ENCODE results near the gene CPNE7.
A peak's percentile ranks its signal among the peaks of the same experiment; 100 is the strongest.

CPNE7 gene

GRCh38 chr16:89545831-89546574, 29.6 kb upstream of the CPNE7 start:
- H3K4me3 Mint-ChIP-seq, result no peak overlapping the region
- H3K27me3 Mint-ChIP-seq, result no peaks in the 10 kb centered on the region
- DNase-seq (no peak), ATAC-seq (no peak)
- H3K27ac Mint-ChIP-seq, result no peak overlapping the region
- no peaks in the 10 kb centered on the region for H3K9me3 Mint-ChIP-seq
- peaks cover 32% of the 10 kb centered on the region for H3K4me1 Mint-ChIP-seq

GRCh38 chr16:89546781-89547180, 28.8 kb upstream of the CPNE7 start:
- Mint-ChIP-seq H3K27ac (no peak overlapping the region), H3K4me1 (peaks cover 34% of the 10 kb centered on the region), H3K4me3 (no peak overlapping the region), H3K9me3 (no peaks in the 10 kb centered on the region), H3K27me3 (no peaks in the 10 kb centered on the region)
- ATAC-seq, result no peak
- no peak for DNase-seq

GRCh38 chr16:89547291-89547690, 28.3 kb upstream of the CPNE7 start:
- Mint-ChIP-seq H3K9me3 (no peaks in the 10 kb centered on the region), H3K27ac (peak overlapping the region in 1 of 2 donors; percentile 46), H3K27me3 (no peaks in the 10 kb centered on the region), H3K4me1 (peaks cover 34% of the 10 kb centered on the region), H3K4me3 (no peak overlapping the region)
- DNase-seq (no peak), ATAC-seq (no peak)

GRCh38 chr16:89547860-89548259, 27.7 kb upstream of the CPNE7 start:
- DNase-seq, result no peak
- ATAC-seq, result no peak
- Mint-ChIP-seq H3K27me3 (no peaks in the 10 kb centered on the region), H3K27ac (peak overlapping the region; percentile 71 to 76), H3K4me1 (peaks cover 34% of the 10 kb centered on the region), H3K4me3 (peak overlapping the region; percentile 10 to 39), H3K9me3 (no peaks in the 10 kb centered on the region)

- H3K4me3 Mint-ChIP-seq, result peak overlapping the region; percentile 58 to 65
- peaks cover 34% of the 10 kb centered on the region for H3K4me1 Mint-ChIP-seq
- H3K27me3 Mint-ChIP-seq, result no peaks in the 10 kb centered on the region
- H3K9me3 Mint-ChIP-seq, result no peaks in the 10 kb centered on the region
- peak; percentile 71 for ATAC-seq
- peak overlapping the region; percentile 92 to 93 for H3K27ac Mint-ChIP-seq
- no peak for DNase-seq
These were observed 27.1 kb upstream of the CPNE7 start for GRCh38 chr16:89548344-89549006.

GRCh38 chr16:89549007-89549700, 26.4 kb upstream of the CPNE7 start:
- Mint-ChIP-seq H3K27ac (peak overlapping the region; percentile 92 to 93), H3K9me3 (no peaks in the 10 kb centered on the region), H3K4me3 (peak overlapping the region; percentile 58 to 65), H3K27me3 (no peaks in the 10 kb centered on the region), H3K4me1 (peaks cover 34% of the 10 kb centered on the region)
- DNase-seq (peak; percentile 11 to 31), ATAC-seq (peak; percentile 94)

- no peak for ATAC-seq
- Mint-ChIP-seq H3K27ac (peak overlapping the region in 1 of 2 donors; percentile 48), H3K9me3 (no peaks in the 10 kb centered on the region), H3K4me1 (peaks cover 34% of the 10 kb centered on the region), H3K4me3 (no peak overlapping the region), H3K27me3 (no peaks in the 10 kb centered on the region)
- no peak for DNase-seq
These were observed 25.0 kb upstream of the CPNE7 start for GRCh38 chr16:89550421-89551007.

GRCh38 chr16:89552329-89552728, 23.2 kb upstream of the CPNE7 start:
- Mint-ChIP-seq H3K27me3 (no peaks in the 10 kb centered on the region), H3K4me1 (peaks cover 42% of the 10 kb centered on the region), H3K9me3 (no peaks in the 10 kb centered on the region), H3K27ac (peak overlapping the region in 1 of 2 donors; percentile 56), H3K4me3 (no peak overlapping the region)
- no peak for ATAC-seq
- no peak for DNase-seq

GRCh38 chr16:89552913-89553312, 22.6 kb upstream of the CPNE7 start:
- DNase-seq, result no peak
- Mint-ChIP-seq H3K27ac (no peak overlapping the region), H3K9me3 (no peaks in the 10 kb centered on the region), H3K4me3 (no peak overlapping the region), H3K4me1 (peaks cover 46% of the 10 kb centered on the region), H3K27me3 (no peaks in the 10 kb centered on the region)
- ATAC-seq, result no peak

GRCh38 chr16:89553733-89554132, 21.8 kb upstream of the CPNE7 start:
- no peak overlapping the region for H3K4me3 Mint-ChIP-seq
- DNase-seq, result no peak
- no peaks in the 10 kb centered on the region for H3K27me3 Mint-ChIP-seq
- no peak for ATAC-seq
- H3K4me1 Mint-ChIP-seq, result peaks cover 41% of the 10 kb centered on the region
- no peaks in the 10 kb centered on the region for H3K9me3 Mint-ChIP-seq
- no peak overlapping the region for H3K27ac Mint-ChIP-seq

- no peaks in the 10 kb centered on the region for H3K27me3 Mint-ChIP-seq
- no peaks in the 10 kb centered on the region for H3K9me3 Mint-ChIP-seq
- DNase-seq (no peak), ATAC-seq (no peak)
- H3K27ac Mint-ChIP-seq, result no peak overlapping the region
- peaks cover 38% of the 10 kb centered on the region for H3K4me1 Mint-ChIP-seq
- H3K4me3 Mint-ChIP-seq, result no peak overlapping the region
These were observed 21.2 kb upstream of the CPNE7 start for GRCh38 chr16:89554343-89554742.

GRCh38 chr16:89555265-89555664, 20.3 kb upstream of the CPNE7 start:
- DNase-seq (no peak), ATAC-seq (no peak)
- Mint-ChIP-seq H3K27me3 (no peaks in the 10 kb centered on the region), H3K4me1 (peaks cover 35% of the 10 kb centered on the region), H3K27ac (no peak overlapping the region), H3K4me3 (no peak overlapping the region), H3K9me3 (no peaks in the 10 kb centered on the region)

GRCh38 chr16:89555780-89556179, 19.8 kb upstream of the CPNE7 start:
- Mint-ChIP-seq H3K4me3 (no peak overlapping the region), H3K9me3 (no peaks in the 10 kb centered on the region), H3K4me1 (peaks cover 30% of the 10 kb centered on the region), H3K27me3 (no peaks in the 10 kb centered on the region), H3K27ac (no peak overlapping the region)
- no peak for DNase-seq
- no peak for ATAC-seq

- Mint-ChIP-seq H3K27me3 (no peaks in the 10 kb centered on the region), H3K4me3 (no peak overlapping the region), H3K27ac (peak overlapping the region in 1 of 2 donors; percentile 48), H3K4me1 (peaks cover 33% of the 10 kb centered on the region), H3K9me3 (no peaks in the 10 kb centered on the region)
- peak; percentile 80 for DNase-seq
- peak; percentile 71 for ATAC-seq
These were observed 18.5 kb upstream of the CPNE7 start for GRCh38 chr16:89556750-89557689.
